Epithelial cell of esophagus (primary cell): ENCODE results near the gene SIGLEC11.

Experiments
- DNase-seq: peaks from one replicate; pipeline ENCODE4 v3.0.0; 2010; ENCODE audit warnings: low read depth
- H3K4me3 ChIP-seq: 2 replicates; pipeline ENCODE4 v1.5.1; 2011; ENCODE audit warnings: mild to moderate bottlenecking, low read length, control low read depth
- CTCF ChIP-seq: IDR thresholded peaks from 2 replicates; pipeline ENCODE4 v1.5.1; 2011; ENCODE audit warnings: low read depth, mild to moderate bottlenecking, low read length, control low read depth, inconsistent platforms; ENCODE audit not compliant: insufficient read depth; ENCODE audit errors: missing control alignments

The SIGLEC11 gene

GRCh38 chr19:49938662-49939061 is 22.3 kb downstream of the SIGLEC11 start:
- no peak for DNase-seq
- no peak overlapping the region for H3K4me3 ChIP-seq
- no peak for TF ChIP-seq CTCF

GRCh38 chr19:49937750-49938381 is 23.1 kb downstream of the SIGLEC11 start:
- TF ChIP-seq CTCF, result peak; percentile 97
- no peak overlapping the region for H3K4me3 ChIP-seq
- peak; percentile 64 for DNase-seq

GRCh38 chr19:49936549-49936948 is 24.4 kb downstream of the SIGLEC11 start:
- no peak overlapping the region for H3K4me3 ChIP-seq
- no peak for TF ChIP-seq CTCF
- DNase-seq, result no peak

- no peak for DNase-seq
- no peak for TF ChIP-seq CTCF
- no peak overlapping the region for H3K4me3 ChIP-seq
Measured at GRCh38 chr19:49933643-49934042, 27.3 kb downstream of the SIGLEC11 start.

GRCh38 chr19:49932731-49933131 is 28.2 kb downstream of the SIGLEC11 start:
- TF ChIP-seq CTCF, result no peak
- no peak for DNase-seq
- no peak overlapping the region for H3K4me3 ChIP-seq

DNA sequence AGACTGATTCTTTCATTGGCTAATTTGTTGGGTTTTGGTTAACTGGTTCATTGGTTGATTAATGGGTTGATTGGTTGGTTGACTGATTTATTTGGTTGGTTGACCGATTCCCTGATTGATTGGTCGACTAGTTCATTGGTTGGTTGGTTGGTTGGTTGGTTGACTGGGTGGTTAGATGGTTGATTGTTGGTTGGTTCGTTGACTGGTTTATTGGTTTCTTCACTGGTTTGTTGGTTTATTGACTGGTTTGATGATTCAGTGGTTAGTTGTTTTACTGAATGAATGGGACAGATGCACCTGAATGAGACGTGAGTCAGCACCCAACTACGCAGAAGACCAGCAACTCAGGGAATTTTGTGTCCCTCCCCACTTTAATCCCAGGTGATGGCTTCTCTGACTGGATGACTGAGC is 28.9 kb downstream of the SIGLEC11 start:
- no peak for TF ChIP-seq CTCF
- H3K4me3 ChIP-seq, result no peak overlapping the region
- DNase-seq, result peak; percentile 93
